ENCODE data around the gene RCCD1. TPM values are rescaled to one million over a fixed set of nuclear protein-coding genes. Genes with fewer than 3 reads are reported as not detected.

Gene RCCD1
- total RNA-seq, 1 experiment from 2014 or later: 49.3 TPM

Small RNA genes within 50 kb of the gene (small RNA-seq; reads per million reads assigned to genes)
- gene RF00019: not detected

Other genes starting within 250 kb of the RCCD1 start
- 11.8 and 12.8 TPM in 2 replicates for gene BLM, start 237.5 kb upstream of the RCCD1 start, total RNA-seq (2014; rRNA removed; shearing (Covaris generic))
- 54.5 and 63.4 TPM in 2 replicates for gene FURIN, start 86.3 kb upstream of the RCCD1 start, total RNA-seq (2014; rRNA removed; shearing (Covaris generic))
- gene FES, start 70.4 kb upstream of the RCCD1 start, total RNA-seq (2014; rRNA removed; shearing (Covaris generic)): 0.31 and 0.43 TPM in 2 replicates
- gene MAN2A2, start 51.6 kb upstream of the RCCD1 start, total RNA-seq (2014; rRNA removed; shearing (Covaris generic)): 29.8 and 32.7 TPM in 2 replicates
- gene HDDC3, start 22.3 kb upstream of the RCCD1 start, total RNA-seq (2014; rRNA removed; shearing (Covaris generic)): 41.1 and 45.7 TPM in 2 replicates
- 80.6 and 88.0 TPM in 2 replicates for gene UNC45A, start 19.6 kb upstream of the RCCD1 start, total RNA-seq (2014; rRNA removed; shearing (Covaris generic))
- 228 and 230 TPM in 2 replicates for gene PRC1, start 39.7 kb downstream of the RCCD1 start, total RNA-seq (2014; rRNA removed; shearing (Covaris generic))
- gene VPS33B, start 67.7 kb downstream of the RCCD1 start, total RNA-seq (2014; rRNA removed; shearing (Covaris generic)): 5.2 and 8.9 TPM in 2 replicates
- not detected in 2 replicates for gene SV2B, start 145.4 kb downstream of the RCCD1 start, total RNA-seq (2014; rRNA removed; shearing (Covaris generic))

Measured in HT-29 (cell line).